AG09319 (cell line): Measurements from ENCODE around the gene CRX.
"Not testable (repeated sequence)": the region's sequence is repeated elsewhere in the genome, so short reads cannot be mapped to it uniquely, and the experiment has no call there.

Source experiments
- DNase-seq: peaks from one replicate; pipeline ENCODE4 v3.0.0-alpha.2; 2010; ENCODE audit warnings: low read depth; ENCODE audit errors: extremely low read depth
- TF ChIP-seq, protein P1 (sequence below): IDR thresholded peaks from 2 replicates; pipeline ENCODE4 v1.5.1; 2011; ENCODE audit warnings: low read depth, mild to moderate bottlenecking, inconsistent platforms, low read length, moderate library complexity

Gene CRX

DNA sequence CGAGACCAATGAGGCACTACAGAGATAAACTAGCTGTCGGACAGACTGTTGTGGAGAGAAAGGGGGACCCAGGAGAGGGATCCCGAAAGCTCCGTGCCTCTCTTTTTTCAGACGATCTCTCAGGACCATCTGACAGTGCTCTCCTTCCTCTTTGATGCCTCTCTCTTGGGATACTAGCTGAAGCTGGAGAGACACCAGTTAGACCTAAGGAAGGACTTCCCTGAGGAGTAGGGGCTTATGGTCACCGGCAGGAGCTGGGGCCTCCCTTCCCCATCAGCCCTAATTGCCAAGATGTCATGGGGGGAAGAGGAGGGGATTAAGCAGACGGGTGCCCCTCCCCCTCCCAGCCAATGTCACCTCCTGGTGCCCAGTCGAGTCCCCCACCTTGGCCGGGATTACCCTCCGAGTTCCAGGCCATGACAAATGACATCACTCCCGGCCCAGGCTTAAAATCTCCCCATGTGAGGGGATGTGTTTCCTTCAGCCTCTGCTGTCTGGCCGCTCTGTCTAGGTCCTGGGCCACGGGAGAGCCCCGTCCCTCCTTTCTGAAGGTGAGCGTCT is at the start of gene CRX:
Gene CRX (plus strand): TSS at position 478 of the 561 bp plus-strand sequence. CDS start 12,507 bp downstream, outside the sequence.
- DNase-seq = no peak
- TF ChIP-seq, protein P1, sequence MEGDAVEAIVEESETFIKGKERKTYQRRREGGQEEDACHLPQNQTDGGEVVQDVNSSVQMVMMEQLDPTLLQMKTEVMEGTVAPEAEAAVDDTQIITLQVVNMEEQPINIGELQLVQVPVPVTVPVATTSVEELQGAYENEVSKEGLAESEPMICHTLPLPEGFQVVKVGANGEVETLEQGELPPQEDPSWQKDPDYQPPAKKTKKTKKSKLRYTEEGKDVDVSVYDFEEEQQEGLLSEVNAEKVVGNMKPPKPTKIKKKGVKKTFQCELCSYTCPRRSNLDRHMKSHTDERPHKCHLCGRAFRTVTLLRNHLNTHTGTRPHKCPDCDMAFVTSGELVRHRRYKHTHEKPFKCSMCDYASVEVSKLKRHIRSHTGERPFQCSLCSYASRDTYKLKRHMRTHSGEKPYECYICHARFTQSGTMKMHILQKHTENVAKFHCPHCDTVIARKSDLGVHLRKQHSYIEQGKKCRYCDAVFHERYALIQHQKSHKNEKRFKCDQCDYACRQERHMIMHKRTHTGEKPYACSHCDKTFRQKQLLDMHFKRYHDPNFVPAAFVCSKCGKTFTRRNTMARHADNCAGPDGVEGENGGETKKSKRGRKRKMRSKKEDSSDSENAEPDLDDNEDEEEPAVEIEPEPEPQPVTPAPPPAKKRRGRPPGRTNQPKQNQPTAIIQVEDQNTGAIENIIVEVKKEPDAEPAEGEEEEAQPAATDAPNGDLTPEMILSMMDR = no peak

DNA sequence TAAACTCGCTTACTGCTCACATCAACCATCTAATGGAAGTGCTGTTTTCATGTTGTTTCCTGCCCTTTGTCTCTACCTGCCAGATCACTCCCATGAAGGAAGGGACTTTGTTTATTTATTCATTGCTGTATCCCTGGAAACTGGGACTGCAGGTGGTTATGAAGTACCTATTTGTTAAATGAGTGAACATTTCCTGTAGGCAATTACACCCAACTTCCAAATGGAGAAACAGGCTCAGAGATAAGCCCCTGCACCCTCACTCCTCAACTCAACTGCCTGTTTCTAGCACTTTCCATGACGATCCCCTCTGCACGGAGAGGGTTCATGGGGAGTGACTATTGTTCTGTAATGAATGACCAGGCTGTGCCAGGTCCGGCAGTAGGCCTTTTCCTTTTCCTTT is 45.2 kb upstream of the CRX start:
- TF ChIP-seq, protein P1 = no peak
- no peak for DNase-seq

DNA sequence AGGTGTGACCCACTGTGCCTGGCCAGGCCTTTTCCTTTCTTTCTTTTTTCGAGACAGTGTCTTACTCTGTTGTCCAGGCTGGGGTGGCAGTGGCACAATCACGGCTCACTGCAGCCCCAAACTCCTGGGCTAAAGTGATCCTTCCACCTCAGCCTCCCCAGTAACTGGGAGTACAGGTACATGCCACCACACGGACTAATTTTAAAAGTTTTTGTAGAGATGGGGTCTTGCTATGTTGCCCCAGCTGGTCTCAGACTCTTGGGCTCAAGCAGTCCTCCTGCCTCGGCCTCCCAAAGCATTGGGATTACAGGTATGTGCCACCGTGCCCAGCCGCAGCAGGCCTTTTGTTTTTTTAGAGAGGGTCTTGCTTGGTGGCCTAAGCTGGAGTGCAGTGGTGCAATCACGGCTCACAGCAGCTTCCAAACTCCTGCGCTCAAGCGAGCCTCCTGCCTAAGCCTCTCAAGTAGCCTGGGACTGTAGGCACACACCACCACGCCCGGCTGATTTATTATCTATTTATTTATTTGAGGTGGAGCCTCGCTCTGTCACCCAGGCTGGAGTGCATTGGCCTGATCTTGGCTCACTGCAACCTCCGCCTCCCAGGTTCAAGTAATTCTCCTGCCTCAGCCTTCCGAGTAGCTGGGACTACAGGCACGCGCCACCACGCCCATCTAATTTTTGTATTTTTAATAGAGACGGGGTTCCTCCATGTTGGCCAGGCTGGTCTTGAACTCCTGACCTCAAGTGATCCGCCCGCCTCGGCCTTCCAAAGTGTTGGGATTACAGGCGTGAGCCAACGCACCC is 44.3 kb upstream of the CRX start:
- not testable (repeated sequence) for DNase-seq

DNA sequence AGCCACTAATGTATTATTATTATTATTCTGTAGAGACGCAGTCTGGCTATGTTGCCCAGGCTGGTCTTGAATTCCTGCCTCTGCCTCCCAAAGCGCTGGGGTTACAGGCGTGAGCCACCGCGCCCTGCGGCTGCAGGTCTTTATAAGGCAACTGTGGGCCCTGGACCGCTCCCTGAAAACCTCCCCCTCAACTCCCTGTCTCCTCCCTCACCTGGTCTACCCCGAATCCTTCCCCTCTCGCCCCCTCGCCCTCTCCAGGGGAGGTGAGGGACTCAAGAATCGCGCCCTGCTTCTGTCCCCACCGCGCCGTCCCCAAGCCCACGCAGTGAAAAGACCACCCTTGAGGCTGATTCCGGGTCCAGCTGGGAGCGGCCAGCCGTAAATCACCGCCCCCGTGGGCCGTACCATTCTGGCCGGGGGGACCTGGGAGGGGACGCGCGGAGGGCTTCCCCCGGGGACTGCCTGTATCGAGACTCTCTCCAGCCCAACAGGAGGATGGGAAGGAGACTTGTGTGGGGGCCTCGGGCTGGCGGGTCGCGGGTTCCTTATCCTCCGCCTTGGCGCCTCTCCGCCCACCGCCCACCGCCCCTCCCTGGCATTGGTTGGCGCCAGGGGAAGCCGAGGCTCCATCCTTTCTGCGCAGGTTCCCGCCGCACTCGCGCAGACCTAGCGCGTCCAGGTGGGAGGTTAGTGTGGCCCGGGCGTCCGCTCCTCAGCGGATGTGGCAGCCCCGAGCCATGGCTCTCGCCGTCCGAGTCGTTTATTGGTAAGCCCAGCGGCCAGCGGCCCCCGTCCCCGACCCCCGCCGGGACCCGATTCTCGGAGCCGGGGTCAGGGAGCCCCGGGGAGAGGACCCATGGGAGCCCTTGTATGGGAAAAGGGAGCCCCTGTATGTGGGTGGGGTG is 43.4 kb upstream of the CRX start, which contains the start of gene SELENOW:
Gene SELENOW (plus strand): TSS at position 655 of the 905 bp plus-strand sequence. CDS start 83 bp downstream, at position 738.
- no peak for DNase-seq
- TF ChIP-seq, protein P1 = no peak

DNA sequence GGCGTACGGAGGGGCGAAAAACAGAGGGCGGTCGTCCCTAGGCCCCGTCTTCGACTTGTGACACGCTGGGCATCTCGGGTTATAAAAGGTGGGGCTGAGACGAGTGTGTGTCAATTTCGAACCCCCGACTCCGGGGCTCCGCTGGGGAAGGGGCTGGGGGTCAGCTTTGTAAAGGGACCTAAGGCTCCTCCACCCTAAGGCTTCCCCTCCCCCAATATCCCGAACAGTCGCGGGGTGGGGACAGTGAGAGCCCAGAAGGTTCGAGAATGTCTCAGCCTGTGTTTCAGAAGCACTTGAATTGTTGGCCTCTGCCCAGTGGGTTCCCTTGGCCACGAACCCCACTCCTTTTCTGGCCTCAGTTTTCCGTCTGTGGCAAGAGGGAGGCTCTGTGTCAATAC is 42.8 kb upstream of the CRX start:
- TF ChIP-seq, protein P1 = no peak
- no peak for DNase-seq

DNA sequence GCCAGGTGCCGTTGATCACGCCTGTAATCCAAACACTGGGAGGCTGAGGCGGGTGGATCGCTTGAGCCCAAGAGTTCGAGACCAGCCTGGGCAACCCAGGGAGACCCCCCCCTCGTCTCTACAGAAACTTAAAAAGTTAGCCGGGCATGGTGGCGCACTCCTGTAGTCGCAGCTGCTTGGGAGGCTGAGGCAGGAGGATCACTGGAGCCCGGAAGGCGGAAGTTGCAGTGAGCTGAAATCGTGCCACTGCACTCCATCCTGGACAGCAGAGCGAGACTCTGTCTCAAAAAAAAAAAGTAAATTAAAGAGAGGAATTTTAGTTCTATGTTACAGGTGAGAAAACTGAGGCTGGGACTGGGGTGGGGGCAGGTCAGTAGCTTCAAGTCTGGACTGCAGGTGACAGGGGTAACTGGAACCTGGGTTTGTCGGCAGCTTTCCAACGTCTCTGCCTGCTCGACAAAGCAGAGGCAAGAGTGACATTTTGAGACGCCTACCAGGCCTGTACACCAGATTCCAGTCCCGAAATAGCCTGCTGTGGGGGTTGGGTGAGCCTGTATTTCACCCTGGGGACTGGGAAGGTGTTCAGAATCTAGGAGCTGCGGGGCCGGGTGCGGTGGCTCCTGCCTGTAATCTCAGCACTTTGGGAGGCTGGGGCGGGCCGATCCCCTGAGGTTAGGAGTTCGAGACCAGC is 42.1 kb upstream of the CRX start:
- TF ChIP-seq, protein P1 = no peak
- DNase-seq = no peak

DNA sequence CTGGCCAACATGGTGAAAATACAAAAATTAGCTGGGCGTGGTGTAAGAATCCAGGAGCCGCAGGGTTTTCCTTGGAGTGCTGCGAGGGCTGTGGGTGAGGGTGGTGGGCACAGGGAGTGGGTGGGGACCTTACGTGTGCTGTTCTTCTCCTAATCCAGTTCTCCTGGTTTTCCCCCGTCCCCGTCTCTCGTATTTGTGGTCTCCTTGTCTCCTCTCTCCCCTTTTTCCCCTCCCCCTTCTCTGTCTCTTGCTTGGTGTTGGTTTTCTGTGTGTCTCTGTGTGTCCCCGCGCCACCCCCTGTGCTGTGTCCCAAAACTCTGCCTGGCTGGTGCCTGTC is 41.6 kb upstream of the CRX start:
- TF ChIP-seq, protein P1 = no peak
- DNase-seq = no peak
